ENCODE results near the gene ADAM15.

DNA sequence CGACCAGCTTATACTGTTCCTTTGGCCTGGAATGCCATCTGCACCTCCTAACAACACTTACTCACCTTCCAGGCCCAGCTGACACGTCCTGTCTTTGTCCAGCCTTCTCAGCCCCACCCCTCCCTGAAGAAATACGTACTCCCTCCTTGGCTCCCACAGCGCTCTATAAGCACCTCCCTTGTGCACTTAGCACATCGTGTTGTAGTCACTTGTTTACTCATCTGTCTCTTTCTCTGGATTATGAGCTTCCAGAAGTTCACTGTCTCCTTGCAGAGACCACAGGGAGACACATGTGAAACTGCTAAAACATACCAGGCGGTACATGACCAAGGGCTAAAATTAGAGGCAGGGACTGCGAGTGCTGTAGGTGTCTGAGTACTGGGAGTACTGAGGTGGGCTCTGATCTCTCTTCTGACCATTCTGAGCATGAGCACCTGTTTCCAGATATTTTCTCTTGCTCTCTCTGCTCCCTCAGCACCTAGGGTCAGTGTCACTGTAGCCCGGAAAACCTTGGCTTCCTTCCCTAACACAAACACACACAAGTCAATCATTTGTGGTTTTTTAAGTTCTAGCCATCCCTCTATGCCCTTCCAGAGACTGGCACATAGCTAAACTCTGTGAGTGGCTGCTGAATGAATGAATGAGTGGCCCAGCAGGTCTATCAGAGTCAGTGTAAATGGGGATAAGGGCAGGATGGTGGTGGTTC is 12.4 kb upstream of the ADAM15 start:
- no peak for TF ChIP-seq FOXK2 (IDR thresholded peaks at IDR 0.05)
- TF ChIP-seq ELF4 (IDR thresholded peaks at IDR 0.05): no peak
- no peak for TF ChIP-seq CTBP1 (IDR thresholded peaks at IDR 0.05; ENCODE audit: borderline replicate concordance)
- no peak for TF ChIP-seq HDGF (IDR thresholded peaks at IDR 0.05; ENCODE audit: borderline replicate concordance)
- TF ChIP-seq SUZ12 (IDR thresholded peaks at IDR 0.05): no peak
- TF ChIP-seq L3MBTL2 (conservative IDR thresholded peaks at IDR 0.05): no peak
- TF ChIP-seq SP1 (IDR thresholded peaks at IDR 0.05): no peak
- TF ChIP-seq FOXA1 (IDR thresholded peaks at IDR 0.05): no peak
- no peak for TF ChIP-seq FOXM1 (IDR thresholded peaks at IDR 0.05; ENCODE audit: borderline replicate concordance)
- TF ChIP-seq LEF1 (IDR thresholded peaks at IDR 0.05; ENCODE audit: borderline replicate concordance): no peak
- TF ChIP-seq, protein P1, sequence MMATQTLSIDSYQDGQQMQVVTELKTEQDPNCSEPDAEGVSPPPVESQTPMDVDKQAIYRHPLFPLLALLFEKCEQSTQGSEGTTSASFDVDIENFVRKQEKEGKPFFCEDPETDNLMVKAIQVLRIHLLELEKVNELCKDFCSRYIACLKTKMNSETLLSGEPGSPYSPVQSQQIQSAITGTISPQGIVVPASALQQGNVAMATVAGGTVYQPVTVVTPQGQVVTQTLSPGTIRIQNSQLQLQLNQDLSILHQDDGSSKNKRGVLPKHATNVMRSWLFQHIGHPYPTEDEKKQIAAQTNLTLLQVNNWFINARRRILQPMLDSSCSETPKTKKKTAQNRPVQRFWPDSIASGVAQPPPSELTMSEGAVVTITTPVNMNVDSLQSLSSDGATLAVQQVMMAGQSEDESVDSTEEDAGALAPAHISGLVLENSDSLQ (IDR thresholded peaks at IDR 0.05): no peak
- TF ChIP-seq TARDBP (IDR thresholded peaks at IDR 0.05): no peak
- no peak for TF ChIP-seq BHLHE40 (IDR thresholded peaks at IDR 0.05; ENCODE audit: borderline replicate concordance)

All from HEK293T (cell line).